ENCODE measurements around the gene IMMP2L.

DNA sequence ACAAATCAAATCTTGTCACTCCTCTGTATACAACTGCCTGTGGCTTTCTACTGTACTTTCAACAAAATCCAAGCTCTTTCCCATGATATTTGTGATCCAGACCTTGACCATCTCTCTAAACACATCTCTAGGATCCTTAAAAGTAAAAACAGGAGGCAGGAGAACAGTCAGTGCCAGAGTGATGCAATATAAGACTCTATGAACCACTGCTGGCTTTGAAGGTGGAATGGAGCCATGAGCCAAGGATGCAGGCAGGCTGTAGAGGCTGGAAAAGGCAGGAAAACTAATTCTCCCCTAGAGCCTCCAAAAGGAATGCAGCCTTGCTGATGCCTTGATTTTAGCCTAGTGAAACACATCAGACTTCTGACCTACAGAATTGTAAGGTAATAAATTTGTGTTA is 516.8 kb downstream of the IMMP2L start:
- TF ChIP-seq EZH2 (IDR thresholded peaks at IDR 0.05; ENCODE audit: low read length) = no peak
- TF ChIP-seq, protein P1, sequence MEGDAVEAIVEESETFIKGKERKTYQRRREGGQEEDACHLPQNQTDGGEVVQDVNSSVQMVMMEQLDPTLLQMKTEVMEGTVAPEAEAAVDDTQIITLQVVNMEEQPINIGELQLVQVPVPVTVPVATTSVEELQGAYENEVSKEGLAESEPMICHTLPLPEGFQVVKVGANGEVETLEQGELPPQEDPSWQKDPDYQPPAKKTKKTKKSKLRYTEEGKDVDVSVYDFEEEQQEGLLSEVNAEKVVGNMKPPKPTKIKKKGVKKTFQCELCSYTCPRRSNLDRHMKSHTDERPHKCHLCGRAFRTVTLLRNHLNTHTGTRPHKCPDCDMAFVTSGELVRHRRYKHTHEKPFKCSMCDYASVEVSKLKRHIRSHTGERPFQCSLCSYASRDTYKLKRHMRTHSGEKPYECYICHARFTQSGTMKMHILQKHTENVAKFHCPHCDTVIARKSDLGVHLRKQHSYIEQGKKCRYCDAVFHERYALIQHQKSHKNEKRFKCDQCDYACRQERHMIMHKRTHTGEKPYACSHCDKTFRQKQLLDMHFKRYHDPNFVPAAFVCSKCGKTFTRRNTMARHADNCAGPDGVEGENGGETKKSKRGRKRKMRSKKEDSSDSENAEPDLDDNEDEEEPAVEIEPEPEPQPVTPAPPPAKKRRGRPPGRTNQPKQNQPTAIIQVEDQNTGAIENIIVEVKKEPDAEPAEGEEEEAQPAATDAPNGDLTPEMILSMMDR (optimal IDR thresholded peaks at IDR 0.05 in 1 of 3, IDR thresholded peaks at IDR 0.05 in 1 of 3, conservative IDR thresholded peaks at IDR 0.05 in 1 of 3; ENCODE audit: extremely low read depth in 1 of 3, insufficient read depth in 2 of 3, low read length in 3 of 3) = no peak

All from keratinocyte (primary cell).